ENCODE results near the gene JPH2.
A peak's percentile ranks its signal among the peaks of the same experiment; 100 is the strongest.

Gene JPH2

GRCh38 chr20:44151621-44152416, 35.2 kb downstream of the JPH2 start:
- Histone ChIP-seq H3K27ac (no peak overlapping the region), H3K4me3 (ENCODE audit: low read depth, low read length) (no peak overlapping the region), H3K27me3 (replicated peaks) (no peaks in the 10 kb centered on the region), H3K36me3 (replicated peaks) (no peaks in the 10 kb centered on the region)
- in situ Hi-C loops (cut with HindIII; ENCODE audit: low pct_ligation_motif_present, low sequenced_read_pairs): no loop called here
- TF ChIP-seq, protein P1, sequence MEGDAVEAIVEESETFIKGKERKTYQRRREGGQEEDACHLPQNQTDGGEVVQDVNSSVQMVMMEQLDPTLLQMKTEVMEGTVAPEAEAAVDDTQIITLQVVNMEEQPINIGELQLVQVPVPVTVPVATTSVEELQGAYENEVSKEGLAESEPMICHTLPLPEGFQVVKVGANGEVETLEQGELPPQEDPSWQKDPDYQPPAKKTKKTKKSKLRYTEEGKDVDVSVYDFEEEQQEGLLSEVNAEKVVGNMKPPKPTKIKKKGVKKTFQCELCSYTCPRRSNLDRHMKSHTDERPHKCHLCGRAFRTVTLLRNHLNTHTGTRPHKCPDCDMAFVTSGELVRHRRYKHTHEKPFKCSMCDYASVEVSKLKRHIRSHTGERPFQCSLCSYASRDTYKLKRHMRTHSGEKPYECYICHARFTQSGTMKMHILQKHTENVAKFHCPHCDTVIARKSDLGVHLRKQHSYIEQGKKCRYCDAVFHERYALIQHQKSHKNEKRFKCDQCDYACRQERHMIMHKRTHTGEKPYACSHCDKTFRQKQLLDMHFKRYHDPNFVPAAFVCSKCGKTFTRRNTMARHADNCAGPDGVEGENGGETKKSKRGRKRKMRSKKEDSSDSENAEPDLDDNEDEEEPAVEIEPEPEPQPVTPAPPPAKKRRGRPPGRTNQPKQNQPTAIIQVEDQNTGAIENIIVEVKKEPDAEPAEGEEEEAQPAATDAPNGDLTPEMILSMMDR (IDR thresholded peaks at IDR 0.05; ENCODE audit: low read depth, low read length, missing control alignments): no peak
- no peak for DNase-seq

- H3K36me3 ChIP-seq (replicated peaks): no peaks in the 10 kb centered on the region
- no peak overlapping the region for H3K27ac ChIP-seq
- in situ Hi-C loops (cut with HindIII; ENCODE audit: low pct_ligation_motif_present, low sequenced_read_pairs): no loop called here
- no peak for DNase-seq
- no peak overlapping the region for H3K4me3 ChIP-seq (ENCODE audit: low read depth, low read length)
- TF ChIP-seq, protein P1 (IDR thresholded peaks at IDR 0.05; ENCODE audit: low read depth, low read length, missing control alignments): no peak
- peaks cover 1% of the 10 kb centered on the region for H3K27me3 ChIP-seq (replicated peaks)
Observed at GRCh38 chr20:44146272-44146671, 40.7 kb downstream of the JPH2 start.

- TF ChIP-seq, protein P1 (IDR thresholded peaks at IDR 0.05; ENCODE audit: low read depth, low read length, missing control alignments): no peak
- H3K4me3 ChIP-seq (ENCODE audit: low read depth, low read length): no peak overlapping the region
- peaks cover 4% of the 10 kb centered on the region for H3K27me3 ChIP-seq (replicated peaks)
- H3K27ac ChIP-seq: no peak overlapping the region
- no peak for DNase-seq
- in situ Hi-C loops (cut with HindIII; ENCODE audit: low pct_ligation_motif_present, low sequenced_read_pairs): no loop called here
- H3K36me3 ChIP-seq (replicated peaks): no peaks in the 10 kb centered on the region
Observed at GRCh38 chr20:44145131-44145775, 41.7 kb downstream of the JPH2 start.

- in situ Hi-C loops (cut with HindIII; ENCODE audit: low pct_ligation_motif_present, low sequenced_read_pairs): no loop called here
- no peak overlapping the region for H3K27ac ChIP-seq
- no peak overlapping the region for H3K4me3 ChIP-seq (ENCODE audit: low read depth, low read length)
- no peak for DNase-seq
- peaks cover 4% of the 10 kb centered on the region for H3K27me3 ChIP-seq (replicated peaks)
- no peaks in the 10 kb centered on the region for H3K36me3 ChIP-seq (replicated peaks)
- TF ChIP-seq, protein P1 (IDR thresholded peaks at IDR 0.05; ENCODE audit: low read depth, low read length, missing control alignments): no peak
Observed at GRCh38 chr20:44143936-44144335, 43.1 kb downstream of the JPH2 start.

GRCh38 chr20:44142413-44142812, 44.6 kb downstream of the JPH2 start:
- Histone ChIP-seq H3K4me3 (ENCODE audit: low read depth, low read length) (no peak overlapping the region), H3K36me3 (replicated peaks) (no peaks in the 10 kb centered on the region), H3K27me3 (replicated peaks) (peaks cover 4% of the 10 kb centered on the region), H3K27ac (no peak overlapping the region)
- in situ Hi-C loops (cut with HindIII; ENCODE audit: low pct_ligation_motif_present, low sequenced_read_pairs): no loop called here
- TF ChIP-seq, protein P1 (IDR thresholded peaks at IDR 0.05; ENCODE audit: low read depth, low read length, missing control alignments): no peak
- DNase-seq: peak; percentile 53
